Stimulated activated CD8-positive, alpha-beta memory T cell treated with anti-CD3 and anti-CD28 coated beads, Interleukin-15, amount 100 ng/mL, for 24 hours (primary cell): Measurements from ENCODE around the gene PAM.

ENCODE experiments used
- DNase-seq: peaks from one replicate; pipeline ENCODE4 v3.0.0-alpha.2; 2020; ENCODE audit warnings: low read depth

The PAM gene

DNA sequence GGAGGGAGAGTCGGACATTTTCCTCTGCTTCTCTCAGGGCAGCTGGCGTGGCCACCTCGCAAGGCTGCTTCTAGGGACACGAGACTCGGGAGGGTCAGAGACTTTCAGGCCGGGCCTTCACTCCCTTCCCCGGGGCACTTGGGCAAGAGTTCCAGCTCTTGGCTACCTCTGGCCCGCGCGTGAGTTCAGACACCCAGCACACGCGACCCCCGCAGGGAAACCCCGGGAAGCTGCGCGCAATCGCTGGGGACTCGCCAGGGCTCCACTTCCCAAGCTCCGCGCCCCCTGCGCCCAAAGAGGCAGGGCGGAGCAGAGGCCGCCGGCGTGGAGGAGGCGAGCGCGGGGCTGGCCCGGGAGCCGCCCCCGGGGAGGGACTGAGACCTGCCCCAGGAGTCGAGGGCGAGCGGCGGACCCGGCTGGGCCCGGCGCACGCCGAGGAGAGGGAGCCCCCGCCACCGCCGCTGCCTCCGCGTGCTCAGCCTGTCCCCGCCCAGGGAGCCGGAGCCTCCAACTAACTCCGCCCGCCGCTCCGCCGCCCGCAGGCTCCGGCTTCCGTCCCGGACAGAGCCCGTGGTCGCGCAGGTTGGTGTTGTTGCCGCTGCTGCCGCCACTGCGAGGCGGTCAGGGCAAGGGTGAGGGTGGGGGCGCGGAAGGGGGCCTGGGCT lies at the start of gene PAM:
Gene PAM, plus strand, starts transcription at position 539 of the 665 bp plus-strand sequence. CDS start 110,891 bp downstream, outside the sequence.
- DNase-seq = peak; percentile 46

DNA sequence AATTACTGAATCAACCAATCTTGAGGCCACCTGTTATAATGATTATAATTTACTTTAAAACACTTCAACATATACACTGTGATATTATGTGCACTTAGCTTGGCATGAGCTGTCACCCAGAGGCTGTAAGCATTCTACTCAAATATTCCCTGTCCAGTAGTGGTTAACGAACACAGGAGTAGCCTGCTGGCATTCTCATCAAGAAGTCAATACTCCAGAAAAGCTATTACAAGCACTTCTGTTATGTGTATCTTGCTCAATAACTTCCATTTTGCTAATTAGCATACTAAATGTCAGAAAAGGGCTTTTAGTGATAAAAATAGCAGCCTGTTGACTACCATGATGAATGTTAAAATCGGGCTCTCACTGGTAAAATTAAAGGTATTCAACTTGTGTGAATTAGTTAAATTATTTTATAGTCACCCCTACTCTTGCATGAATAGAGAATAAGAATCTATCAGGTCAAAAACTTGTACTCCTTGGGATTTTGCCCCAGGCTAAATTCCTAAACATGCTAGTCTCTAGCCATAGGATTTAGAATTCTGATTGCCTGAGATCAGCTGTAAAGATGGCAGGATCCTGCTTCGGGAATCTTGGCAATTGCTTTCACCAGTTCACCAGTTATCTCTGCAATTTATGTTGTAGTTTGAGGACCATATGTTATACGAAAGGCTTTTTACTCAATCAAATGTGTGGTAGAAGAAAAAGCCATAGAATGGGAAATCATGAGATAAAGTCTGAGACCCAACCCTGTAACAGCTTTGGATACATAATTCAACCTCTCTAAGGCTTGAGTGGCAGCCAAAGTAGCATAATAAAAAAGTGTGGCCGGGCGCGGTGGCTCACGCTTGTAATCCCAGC lies 43.4 kb upstream of the PAM start:
- no peak for DNase-seq

DNA sequence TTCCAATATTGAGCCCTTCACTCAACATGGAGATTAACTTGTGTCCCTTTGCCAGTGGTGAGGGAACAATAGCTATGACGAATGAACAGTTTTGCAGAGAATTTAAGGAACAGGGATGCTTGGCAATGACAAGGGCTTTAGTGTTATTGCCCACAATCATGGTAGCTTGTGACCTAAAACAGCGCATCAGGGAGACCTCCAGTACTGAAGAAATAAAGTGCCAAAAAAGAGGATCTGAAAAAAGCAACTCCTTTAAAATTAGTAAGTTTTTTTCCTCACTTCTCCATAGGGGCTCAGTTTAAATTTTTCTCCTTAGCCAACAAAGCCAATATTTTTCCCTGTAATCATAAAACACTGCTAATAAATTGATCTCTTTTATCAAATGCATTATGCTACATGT lies 41.8 kb upstream of the PAM start:
- no peak for DNase-seq

GRCh38 chr5:102713682-102714231 lies 41.3 kb upstream of the PAM start:
- DNase-seq = no peak

DNA sequence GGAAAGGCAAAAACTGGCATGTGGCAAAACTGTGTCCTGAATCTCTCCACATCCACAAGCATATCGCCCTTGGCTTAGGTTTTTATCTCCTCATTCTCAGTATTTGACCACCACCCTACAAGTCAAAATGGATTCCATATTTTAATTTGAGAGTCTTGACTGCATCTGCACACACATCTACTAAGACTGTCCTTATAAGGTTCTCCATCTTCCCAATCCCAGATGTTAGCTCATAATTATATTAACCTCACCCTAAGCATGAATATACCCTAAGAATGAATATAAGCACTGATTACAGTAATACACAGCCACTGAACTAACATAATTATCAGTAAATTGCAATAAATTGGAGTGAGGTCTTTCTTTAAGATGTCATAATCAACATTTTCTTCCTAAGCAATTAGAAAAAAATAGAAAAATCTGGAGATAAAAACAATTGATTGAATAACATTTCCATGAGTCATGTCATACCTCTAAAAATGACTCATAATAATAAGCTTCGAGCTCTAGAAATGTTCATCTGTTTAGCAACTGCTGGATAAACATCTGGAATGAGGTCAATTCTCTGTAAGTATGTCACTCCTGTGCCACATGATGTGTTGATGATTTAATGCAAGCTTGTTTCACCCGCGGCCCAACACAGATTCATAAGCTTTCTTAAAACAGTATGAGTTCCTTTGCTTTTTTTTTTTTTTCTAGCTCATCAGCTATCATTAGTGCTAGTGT lies 39.9 kb upstream of the PAM start:
- no peak for DNase-seq

- DNase-seq = no peak
Measured at GRCh38 chr5:102716017-102716416, 39.1 kb upstream of the PAM start.

- no peak for DNase-seq
Measured at GRCh38 chr5:102718819-102719218, 36.3 kb upstream of the PAM start.

- no peak for DNase-seq
Measured at GRCh38 chr5:102719886-102720285, 35.2 kb upstream of the PAM start.

GRCh38 chr5:102720969-102721368 lies 34.1 kb upstream of the PAM start:
- DNase-seq = no peak

DNA sequence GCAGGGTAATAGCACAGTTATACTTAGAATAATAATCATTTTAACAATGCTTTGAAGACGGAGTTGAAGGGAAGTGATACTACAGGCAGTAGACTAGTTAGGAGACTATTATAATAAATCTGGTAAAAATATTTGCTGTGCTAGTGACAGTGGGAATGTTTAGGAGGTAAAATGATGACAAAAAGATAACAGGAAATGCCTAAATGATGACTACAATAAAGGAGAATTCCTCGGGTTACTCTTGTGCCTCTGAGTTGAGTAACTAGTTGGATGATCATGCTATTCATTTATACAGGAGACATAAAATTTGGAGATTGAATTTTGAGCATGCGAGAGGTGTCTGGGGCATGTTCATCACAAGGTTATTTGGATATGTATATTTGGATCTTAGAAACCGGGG lies 32.2 kb upstream of the PAM start:
- no peak for DNase-seq

DNA sequence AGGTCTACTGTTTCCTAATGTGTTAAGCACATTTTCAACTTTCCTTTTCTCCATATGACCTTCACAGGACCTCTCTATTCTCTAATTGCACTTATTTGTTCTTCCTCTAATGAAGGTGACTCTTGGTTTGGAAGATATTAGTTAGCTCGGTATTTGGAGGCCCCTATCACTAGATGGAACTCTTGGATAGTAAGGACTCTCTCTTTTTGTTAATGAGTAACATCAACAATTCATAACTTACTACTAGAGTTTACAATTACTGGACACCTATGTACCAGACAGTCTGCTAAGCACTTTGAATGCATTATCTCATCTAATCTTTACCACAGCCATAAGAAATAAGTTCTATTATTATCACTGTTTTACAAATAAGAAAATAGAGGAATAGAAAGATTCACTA lies 23.4 kb upstream of the PAM start:
- no peak for DNase-seq

DNA sequence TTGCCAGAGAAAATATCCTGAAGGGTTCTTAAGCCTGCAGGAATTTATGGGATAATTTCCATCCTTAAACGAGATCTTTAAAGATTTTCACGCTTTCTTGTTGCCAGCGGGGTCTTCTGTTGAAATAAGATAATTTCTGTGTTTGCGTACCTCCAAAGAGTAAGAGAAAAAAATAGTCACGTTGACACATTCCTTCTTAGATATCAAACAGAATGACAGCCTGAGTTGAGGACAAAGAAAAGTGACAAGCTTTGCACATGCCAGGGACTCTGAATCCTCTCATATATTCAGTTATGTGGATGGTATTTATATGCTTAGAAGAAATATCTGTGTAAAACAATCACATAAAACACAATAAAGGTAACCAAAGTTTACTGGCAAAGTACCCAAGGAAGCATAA lies 21.6 kb upstream of the PAM start:
- DNase-seq = no peak

DNA sequence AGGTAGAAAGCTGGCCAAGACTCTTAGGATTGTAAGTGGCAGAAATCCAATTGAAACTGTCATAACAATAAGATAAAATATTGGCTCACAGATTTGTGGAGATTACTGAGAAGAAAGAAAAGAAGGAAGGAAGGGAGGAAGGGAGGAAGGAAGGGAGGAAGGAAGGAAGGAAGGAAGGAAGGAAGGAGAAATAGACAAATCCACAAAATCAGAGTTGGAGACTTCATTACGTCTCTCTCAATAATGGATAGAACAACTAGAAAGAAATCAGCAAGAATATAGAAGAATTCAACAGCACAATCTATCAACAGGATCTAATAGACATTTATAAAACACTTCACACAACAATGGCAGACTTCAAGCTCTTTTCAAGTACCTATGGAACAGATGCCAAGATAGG lies 17.9 kb upstream of the PAM start:
- DNase-seq = no peak

- DNase-seq = no peak
Measured at GRCh38 chr5:102737805-102738469, 17.2 kb upstream of the PAM start.

GRCh38 chr5:102740515-102740914 lies 14.6 kb upstream of the PAM start:
- DNase-seq = no peak

DNA sequence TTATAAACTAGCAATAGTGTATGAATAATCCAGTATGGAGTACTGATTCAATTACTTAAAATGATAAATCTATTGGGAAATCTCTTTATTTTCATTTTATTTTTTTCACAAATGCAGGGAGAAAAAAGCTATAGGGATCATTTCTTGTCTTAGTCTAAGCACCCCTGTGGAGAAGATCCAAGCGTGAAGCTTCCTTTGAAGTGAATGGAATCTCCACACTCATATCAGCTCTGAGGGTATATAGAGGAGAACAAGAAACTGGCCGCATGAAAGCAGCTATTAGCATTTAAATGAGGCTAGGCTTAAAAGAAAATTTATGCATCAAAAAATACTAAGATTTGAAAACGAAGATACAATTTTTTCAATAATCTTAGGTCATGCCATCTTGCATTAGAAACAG lies 12.9 kb upstream of the PAM start:
- no peak for DNase-seq

GRCh38 chr5:102743900-102744299 lies 11.2 kb upstream of the PAM start:
- DNase-seq = no peak

DNA sequence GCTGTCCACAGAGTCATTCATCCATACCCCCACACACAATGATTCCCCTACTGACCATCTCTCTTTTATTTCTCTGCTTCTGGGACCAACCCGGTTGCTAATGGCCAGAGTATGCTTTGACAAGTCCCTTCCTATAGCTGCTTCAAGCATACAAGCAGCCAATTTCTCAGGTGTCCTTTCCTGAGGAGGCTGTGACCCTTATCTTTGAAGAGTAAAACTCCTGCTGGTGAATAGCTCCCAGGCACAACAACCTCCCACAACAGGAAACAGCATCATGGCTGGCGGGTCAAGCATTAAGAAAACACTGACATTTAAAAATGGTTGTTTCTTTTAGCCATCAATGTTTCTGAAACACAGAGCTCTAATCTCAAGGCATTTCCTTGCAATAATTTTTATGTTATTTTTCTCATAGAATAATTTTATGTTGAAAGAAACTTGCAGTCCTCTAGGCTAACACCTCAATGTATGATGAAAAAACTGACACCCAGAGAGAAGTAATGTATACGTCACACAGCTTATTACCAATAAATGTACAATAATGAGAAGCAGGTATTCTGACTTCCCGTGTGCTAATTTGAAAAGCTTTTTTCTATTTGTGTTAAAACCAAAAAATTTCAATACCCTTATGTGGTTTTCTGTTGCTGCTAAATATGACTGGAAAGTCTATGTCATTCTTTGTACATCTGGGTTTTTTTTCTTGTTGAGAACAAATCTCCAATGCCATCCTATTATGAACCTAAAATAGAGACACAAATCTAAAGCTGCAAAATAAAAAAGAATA lies 7.5 kb upstream of the PAM start:
- no peak for DNase-seq

GRCh38 chr5:102749416-102750030 lies 5.6 kb upstream of the PAM start:
- no peak for DNase-seq

GRCh38 chr5:102750151-102750834 lies 4.8 kb upstream of the PAM start:
- DNase-seq = no peak
